Fibroblast of mammary gland (primary cell): Measurements from ENCODE around the gene KANK2.

Experiments
- DNase-seq: peaks from one replicate; pipeline ENCODE4 v3.0.0-alpha.2; 2010; ENCODE audit warnings: low read depth
- H3K4me3 ChIP-seq: 2 replicates; pipeline ENCODE4 v1.5.1; 2011; ENCODE audit warnings: low read depth, mild to moderate bottlenecking, low read length, moderate library complexity; ENCODE audit not compliant: control insufficient read depth
- TF ChIP-seq, protein P1 (sequence below): conservative IDR thresholded peaks from 2 replicates; pipeline ENCODE4 v1.5.1; 2011; ENCODE audit warnings: low read depth, low read length, inconsistent platforms; ENCODE audit not compliant: control insufficient read depth, insufficient read depth

KANK2 gene

DNA sequence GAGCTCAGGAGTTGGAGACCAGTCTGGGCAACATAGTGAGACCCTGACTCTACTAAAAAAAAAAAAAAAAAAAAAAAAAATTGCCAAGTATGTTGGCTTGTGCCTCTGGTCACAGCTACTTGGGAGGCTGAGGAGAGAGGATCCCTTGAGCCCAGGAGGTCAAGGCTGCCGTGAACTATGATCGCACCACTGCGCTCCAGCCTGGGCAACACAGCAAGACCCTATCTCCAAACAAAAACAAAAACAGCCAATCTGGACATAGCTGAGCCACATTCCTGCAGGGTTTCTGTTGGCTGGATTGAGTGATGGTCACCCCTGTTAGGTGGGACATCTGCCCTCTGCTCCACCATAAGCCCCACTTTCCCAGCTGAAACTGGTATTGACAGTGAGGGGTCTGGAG, 28.5 kb upstream of the KANK2 start:
- TF ChIP-seq, protein P1, sequence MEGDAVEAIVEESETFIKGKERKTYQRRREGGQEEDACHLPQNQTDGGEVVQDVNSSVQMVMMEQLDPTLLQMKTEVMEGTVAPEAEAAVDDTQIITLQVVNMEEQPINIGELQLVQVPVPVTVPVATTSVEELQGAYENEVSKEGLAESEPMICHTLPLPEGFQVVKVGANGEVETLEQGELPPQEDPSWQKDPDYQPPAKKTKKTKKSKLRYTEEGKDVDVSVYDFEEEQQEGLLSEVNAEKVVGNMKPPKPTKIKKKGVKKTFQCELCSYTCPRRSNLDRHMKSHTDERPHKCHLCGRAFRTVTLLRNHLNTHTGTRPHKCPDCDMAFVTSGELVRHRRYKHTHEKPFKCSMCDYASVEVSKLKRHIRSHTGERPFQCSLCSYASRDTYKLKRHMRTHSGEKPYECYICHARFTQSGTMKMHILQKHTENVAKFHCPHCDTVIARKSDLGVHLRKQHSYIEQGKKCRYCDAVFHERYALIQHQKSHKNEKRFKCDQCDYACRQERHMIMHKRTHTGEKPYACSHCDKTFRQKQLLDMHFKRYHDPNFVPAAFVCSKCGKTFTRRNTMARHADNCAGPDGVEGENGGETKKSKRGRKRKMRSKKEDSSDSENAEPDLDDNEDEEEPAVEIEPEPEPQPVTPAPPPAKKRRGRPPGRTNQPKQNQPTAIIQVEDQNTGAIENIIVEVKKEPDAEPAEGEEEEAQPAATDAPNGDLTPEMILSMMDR, result no peak
- no peak overlapping the region for H3K4me3 ChIP-seq
- no peak for DNase-seq

DNA sequence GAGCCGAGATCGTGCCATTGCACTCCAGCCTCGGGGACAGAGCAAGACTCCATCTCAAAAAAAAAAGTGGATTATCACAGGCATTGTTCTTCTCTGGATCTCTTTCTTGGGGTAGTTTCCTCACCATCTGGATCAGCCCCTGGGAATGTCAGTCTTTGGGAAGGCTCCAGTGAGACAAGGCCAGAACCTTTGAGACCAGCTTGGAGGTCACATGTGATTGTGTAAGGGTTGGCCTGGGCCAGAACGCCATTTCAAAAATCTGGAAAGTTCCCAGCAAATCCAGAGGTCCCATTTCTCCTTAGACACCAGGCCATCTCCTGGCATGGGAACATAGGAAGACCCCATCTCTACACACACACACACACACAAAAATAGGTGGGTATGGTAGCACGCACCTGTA, 27.8 kb upstream of the KANK2 start:
- no peak for DNase-seq
- TF ChIP-seq, protein P1, result no peak
- H3K4me3 ChIP-seq, result no peak overlapping the region

DNA sequence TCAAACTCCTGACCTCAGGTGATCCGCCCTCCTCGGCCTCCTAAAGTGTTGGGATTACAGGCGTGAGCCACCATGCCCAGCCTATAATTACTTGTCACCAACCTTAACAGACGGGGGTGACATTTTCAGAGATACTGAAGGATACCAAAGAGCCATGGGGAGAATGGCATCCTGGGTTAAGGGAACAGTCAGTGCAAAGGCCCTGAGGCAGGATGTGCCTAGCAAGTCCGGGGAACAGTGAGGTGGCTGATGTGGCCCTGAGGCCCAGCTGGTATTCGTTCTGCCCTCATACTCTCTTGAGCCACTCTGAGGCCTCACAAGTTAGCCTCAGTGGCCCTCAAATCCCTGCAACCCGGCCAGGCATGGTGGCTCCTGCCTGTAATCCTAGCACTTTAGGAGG, 27.1 kb upstream of the KANK2 start:
- TF ChIP-seq, protein P1, result no peak
- DNase-seq, result no peak
- no peak overlapping the region for H3K4me3 ChIP-seq

DNA sequence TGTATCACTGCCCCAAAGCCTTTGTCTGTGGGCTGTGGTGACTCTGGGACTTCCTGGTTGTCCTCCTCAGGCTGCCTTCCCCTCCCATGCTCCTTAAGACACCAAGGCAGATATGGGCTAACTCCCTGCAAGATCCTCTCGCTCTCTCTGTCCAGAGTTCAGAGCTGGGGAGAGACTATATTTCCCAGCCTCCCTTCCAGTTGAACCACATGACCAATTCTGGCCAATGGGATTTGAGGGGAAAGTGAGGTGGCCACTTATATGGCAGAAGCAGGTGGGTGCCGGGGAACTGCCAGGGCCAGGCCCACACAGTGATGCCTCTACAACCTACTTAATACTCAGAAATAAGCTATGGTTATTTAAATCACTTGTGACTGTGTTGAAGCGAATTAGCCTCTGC, 25.9 kb upstream of the KANK2 start:
- TF ChIP-seq, protein P1, result no peak
- no peak for DNase-seq
- no peak overlapping the region for H3K4me3 ChIP-seq

DNA sequence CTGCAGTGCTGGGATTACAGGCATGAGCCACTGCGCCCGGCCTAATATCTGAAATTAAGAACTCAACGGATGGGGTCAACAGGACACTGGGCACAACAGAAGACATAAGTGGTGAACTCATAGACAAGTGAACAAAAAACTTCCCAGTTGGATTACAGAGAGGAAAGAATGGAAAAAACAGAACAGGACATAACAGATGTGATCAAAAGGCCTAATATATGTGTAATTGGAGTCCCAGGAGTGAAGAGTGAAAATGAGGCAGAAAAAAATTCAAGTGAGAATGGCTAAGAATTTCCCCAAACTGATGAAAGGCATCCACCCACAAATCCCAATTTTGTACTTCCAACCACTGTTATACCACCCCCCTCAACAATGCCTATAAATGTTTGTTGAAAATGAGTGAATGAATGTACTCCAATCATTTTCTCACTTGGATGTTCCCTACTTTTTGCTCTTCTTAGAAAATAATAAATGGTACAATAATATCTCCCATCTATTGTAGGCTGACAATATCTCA, 23.8 kb upstream of the KANK2 start:
- no peak for DNase-seq
- no peak overlapping the region for H3K4me3 ChIP-seq
- TF ChIP-seq, protein P1, result no peak

DNA sequence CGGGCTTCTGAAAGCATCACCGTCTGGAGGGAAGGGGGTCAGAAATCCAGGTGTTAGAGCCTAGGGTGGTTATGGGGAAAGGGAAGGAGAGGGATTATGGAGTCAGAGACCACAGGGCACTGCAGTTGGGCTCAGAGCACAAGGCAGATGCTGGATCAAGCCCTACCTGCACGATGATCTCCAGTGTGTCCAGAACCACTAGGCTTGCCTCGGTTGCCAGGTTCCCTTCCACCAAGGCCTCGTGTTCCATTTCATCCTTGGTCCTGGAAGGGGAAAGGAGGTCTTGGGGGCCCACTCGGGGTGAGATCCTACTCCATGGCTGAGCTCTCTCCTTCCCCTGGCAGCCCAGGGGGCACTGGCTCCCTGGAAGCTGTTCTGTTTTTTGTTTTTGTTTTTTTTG, 17.0 kb upstream of the KANK2 start:
- H3K4me3 ChIP-seq, result no peak overlapping the region
- DNase-seq, result no peak
- TF ChIP-seq, protein P1, result no peak

DNA sequence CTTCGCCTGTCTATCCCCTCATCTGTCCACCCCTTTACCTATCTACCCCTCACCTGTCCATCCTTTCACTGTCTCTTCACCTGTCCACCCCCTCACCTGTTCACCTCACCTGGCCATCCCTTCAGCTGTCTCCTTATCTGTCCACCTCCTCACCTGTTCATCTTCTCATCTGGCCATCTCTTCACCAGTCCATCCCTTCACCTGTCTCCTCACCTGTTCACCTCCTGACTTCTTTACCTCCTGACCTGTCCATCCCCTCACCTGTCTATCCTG, 13.2 kb upstream of the KANK2 start:
- H3K4me3 ChIP-seq, result no peak overlapping the region
- TF ChIP-seq, protein P1, result no peak
- no peak for DNase-seq
